NB4 (cell line): ENCODE measurements around the gene AKAP6.

ENCODE experiments used
- CTCF ChIP-seq: IDR thresholded peaks from one replicate; pipeline ENCODE4 v1.5.1; 2012; ENCODE audit warnings: low read depth, low read length
- POLR2A ChIP-seq: IDR thresholded peaks from 2 replicates; pipeline ENCODE4 v1.6.1; 2011; ENCODE audit warnings: mild to moderate bottlenecking; ENCODE audit not compliant: insufficient read length; ENCODE audit errors: extremely low read depth

- TF ChIP-seq POLR2A (no peak), CTCF (no peak)
Measured at GRCh38 chr14:32559048-32559447, 229.9 kb downstream of the AKAP6 start.
